Activated CD8-positive, alpha-beta memory T cell treated with anti-CD3 and anti-CD28 coated beads, Interleukin-2, amount 50 U/mL, for 4 hours (primary cell): ENCODE results near the gene HSD17B10.
"Not testable (repeated sequence)": the region's sequence is repeated elsewhere in the genome, so short reads cannot be mapped to it uniquely, and the experiment has no call there.

Experiments used
- DNase-seq: peaks from one replicate; pipeline ENCODE4 v3.0.0-alpha.2; 2020

The HSD17B10 gene

DNA sequence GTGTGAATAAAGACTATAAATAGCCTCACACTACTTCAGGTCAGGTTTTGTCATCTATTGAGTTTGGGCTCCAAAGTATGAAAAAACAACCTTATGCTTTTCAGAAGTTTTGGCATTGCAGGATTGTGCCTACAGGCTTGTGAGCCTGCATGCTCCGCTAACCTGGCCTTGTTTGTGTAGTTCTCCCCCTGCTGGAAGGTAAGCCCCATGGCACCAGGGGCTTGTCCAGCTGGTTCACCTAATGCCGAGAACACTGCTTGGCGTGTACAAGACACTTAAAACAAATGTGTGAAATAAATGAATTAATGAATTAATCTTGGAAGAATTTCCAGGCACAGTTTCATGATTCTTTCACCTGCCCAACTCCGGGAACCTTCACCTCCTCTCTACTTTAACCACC is 1.8 kb upstream of the HSD17B10 start:
- DNase-seq = peak; percentile 63

DNA sequence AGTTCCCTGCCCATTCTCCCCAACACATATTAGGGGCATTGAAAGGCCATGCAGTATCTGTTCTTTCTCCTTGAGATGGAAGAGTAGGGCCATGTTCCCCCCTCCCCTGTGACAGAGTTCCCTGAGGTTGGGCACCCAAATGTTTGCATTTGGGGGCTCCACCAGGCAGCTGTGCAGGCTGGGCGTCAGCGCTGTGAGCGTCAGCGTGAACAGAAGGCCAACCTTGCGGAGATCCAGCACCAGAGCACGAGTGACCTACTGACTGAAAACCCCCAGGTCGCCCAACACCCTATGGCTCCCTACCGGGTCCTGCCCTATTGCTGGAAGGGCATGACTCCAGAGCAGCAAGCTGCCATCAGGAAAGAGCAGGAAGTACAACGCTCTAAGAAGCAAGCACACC is 3.9 kb downstream of the HSD17B10 start:
- no peak for DNase-seq

DNA sequence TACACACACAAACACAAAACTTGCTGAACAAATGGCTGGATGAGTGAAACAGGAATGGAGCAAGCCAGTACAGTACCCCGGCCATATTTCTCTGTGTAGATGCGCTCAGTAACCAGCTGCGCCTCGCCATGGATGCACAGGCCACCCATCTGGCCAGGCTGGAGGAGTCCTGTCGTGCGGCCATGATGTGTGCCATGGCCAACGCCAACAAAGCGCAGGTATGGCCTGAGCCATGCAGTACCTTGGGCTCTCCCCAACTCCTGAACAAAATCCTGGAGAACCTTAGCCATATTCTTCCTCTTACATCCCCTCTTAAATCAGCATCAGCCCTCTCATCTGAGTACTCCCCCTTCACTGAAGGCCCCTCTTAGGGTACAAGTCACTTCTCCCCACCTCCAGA is 4.4 kb downstream of the HSD17B10 start:
- DNase-seq = no peak

DNA sequence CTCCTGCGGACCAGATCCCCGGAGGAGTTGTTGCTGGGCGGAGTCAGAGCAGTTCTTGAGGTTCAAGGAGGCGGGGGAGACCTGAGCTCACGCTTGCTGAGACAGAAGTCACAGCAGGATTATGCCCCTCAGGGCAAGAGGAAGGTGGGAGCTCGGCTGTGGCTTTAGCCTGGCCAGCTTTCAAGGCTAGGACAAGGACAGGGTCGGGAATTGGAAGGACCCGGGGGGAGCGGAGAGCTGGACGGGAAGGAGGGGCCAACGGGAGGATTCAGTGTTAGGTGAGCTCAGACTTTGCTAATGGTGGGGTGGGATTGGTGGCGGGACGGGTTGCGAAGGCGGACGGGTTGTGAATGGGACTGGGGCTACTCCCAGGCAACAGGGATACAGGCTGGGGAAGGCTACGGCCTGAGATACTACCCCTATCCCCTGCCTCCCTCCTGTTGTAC is 11.3 kb downstream of the HSD17B10 start, which contains the start of gene RIBC1:
Gene RIBC1 (plus strand): TSS at position 13 of the 446 bp plus-strand sequence. CDS start 3,404 bp downstream, outside the sequence.
- DNase-seq = no peak

DNA sequence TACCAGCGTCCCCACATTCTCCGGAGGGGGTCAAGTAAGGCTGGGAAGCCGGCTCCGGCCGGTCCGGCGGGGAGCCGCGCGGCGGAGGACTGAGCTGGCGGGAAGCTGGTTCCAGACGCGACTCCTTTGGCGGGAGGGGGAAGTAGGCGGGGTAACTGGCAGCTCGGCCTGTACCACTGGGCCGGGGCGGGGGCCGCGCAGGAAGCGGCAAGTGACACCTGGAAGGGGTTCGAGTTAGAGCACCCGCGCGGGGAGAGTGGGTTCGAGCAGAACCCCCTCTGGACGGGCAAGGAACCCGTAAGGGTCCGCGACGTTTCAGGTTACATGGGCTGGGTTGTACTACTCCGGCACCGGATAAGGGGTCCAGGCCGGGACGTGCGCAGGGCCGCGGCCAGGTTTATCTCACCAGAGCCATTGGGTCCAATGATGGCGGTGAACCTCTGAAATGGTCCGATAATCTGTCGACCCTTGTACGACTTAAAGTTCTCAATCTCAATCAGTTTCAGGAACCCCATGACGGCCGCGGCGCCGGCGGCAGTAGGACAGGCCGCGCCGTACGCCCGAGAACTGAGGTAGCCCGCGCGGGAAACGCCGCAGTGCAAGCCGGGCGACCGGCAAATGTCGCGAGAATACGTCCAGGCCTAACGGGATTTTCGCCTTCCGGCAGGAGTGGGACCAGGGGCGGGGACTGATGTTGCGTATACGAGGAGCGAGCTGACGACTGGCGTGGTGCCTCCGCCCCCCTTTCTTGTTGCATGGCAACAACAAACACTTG is 11.9 kb downstream of the HSD17B10 start, which contains the start of gene SMC1A:
Gene SMC1A (minus strand): TSS at position 569 of the 775 bp plus-strand sequence. CDS start 54 bp downstream, at position 515.
- peak; percentile 98 for DNase-seq

DNA sequence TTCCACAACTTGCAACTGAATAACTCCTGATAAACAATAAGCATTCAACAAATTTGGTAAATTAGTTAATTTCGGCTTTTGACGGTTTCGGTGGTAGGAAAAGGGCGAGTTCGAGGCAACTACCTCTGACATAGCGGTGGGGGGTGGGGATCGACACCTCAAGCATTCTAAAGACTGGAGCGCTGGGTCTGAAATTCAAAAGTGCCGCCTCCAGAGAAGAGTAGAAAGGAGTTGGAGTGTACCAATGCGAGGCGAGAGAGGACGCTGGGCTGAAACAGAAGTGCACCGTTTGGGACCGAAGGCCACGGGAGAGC is 12.4 kb downstream of the HSD17B10 start:
- DNase-seq = no peak

DNA sequence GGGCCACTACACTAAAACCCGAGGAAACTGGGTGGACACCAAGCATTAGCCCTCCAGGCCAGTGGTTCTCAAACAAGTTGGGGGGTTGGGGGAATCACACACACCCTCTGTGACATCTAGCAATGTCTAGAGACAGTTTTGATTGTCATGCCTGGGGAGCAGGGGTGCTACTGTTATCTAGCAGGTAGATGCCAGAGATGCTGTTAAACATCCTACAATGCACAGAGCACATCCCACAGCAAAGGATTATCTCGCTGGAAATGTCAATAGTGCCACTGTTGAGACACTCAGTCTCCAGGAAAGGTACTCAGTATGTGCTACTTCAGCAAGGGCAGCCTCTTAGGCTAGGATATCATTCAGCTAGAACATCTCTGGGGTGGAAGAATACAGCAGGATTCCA is 13.0 kb downstream of the HSD17B10 start:
- no peak for DNase-seq

DNA sequence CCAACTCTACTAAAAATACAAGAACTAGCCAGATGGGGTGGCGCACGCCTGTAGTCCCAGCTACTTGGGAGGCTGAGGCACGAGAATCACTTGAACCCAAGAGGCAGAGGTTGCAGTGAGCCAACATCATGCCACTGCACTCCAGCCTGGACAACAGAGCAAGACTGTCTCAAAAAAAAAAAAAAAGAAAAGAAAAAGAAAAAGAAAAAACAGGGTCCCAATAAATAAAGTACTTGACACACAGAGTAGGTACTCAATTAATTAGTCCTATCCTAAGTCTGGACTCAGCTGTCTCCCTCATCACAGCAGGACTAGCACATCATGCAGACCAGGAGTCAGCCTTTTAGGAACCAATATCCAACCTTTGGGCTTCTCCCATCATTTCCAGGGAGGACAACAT is 13.8 kb downstream of the HSD17B10 start:
- DNase-seq = not testable (repeated sequence)

DNA sequence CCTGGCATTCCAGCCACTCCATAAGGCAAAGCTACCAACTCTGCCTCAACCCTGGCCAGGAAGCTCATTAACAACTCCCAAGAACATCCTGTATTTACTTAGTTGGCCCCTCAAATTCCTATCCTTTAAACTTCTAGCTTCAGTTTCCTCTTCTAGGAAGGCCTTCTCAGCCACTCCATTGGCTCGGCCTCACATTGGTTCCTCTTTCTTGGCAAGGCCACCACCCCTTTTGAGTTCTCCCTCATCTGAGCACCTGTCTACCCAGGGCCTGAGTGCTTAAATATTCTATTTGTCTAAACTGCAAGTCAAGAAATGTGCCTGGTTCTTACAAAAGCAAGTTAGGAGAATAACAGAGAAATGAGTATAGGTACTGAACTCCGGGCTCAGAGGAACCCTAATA is 21.7 kb downstream of the HSD17B10 start:
- DNase-seq = no peak

DNA sequence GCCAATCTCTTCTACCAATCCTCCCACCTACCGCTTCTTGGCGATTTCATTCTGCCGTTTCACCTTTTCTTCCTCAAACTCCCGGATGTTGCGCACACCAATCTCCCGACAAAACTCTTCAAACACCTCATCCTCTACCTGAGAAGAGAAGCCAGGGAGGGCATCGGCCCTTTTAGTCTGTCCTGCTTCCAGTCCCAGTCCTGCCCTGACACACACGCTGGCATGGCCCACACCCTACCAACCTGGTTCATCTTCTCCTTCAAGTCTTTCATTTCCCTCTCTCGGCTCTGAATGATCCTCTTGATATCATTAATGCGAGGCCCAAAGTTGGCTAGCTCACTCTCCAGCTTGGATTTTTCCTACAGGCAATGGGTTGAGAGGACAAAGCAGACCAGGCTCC is 30.6 kb downstream of the HSD17B10 start:
- DNase-seq = no peak

DNA sequence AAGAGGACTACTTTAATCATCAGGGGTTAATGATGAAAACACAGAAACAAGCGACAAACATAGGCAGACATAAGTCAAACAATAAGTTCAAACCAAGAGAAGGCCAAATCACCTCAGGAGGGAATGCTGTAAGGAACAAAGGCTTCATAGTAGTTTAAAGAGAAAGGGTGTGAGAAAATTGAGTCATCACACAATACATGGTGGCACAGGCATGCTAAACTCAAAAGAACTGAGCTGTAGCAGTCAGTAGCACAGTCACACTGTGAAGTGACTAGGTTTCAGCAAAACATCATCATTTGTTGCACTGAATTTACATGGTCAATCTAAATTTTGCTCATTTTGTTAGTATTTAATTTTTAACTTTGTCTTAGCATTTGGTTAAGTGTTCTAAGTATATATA is 36.0 kb downstream of the HSD17B10 start:
- DNase-seq = no peak

DNA sequence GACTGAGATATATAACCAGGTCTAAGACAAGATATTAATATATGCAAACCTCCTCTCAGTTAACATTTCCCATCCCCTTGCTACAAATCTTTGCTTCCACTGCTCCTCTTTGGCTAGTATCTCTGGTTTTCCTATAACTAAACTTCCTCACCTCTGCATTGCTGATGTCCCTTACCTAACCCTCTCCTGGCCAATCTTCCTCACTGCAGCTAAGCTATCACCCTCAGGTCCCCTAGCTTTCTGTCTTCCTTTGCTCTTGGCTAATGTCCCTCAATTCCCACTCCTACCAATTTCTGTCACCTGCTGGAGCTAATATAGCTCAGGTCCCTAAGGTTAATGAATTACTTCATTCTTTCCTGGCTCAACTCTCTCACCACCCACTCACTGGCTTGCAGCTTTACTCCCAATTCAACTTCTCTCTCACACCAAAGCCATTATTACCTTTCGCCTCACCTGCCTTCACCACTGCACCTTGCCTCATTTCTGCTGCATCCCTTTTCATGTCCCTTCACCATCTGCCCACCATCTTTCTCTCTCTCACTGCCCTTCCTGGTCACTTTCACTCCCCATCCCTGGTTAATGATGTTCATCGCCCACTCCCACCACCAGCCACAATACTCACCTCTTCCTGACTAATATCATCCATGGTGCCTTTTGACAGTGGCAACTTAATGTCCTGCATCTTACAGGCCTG is 38.4 kb downstream of the HSD17B10 start:
- DNase-seq = no peak

DNA sequence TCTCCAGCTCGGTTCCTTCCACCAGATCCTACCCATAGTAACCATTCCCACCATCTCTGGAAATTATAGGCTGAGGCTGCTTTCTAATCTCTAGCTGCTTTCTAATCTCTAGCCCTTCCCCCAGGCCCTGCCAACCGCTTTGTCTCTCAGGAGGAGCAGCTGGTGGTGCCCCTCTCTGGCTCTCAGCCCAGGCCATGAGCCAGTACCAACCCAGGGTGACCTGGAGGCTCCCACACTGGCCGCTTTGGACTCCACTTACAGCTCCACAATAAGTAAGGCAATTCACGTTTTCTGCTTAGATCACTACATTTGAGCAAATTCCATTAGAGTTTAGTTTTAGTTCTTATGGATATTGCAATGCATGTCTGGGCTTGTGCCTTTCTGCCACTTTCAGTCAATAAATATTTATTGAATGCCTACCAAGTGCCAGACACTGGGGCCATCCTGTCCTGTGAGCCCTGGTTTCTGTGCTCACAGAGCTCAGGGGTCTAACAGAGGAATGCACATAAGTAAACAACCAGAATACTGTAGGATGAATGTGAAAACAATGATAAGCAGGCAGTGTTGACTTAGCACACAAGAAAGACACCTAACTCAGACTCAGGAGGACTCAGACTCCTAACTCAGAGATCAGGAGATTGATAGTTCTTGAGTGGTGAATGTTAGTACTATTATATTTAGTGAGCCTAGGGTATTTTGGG is 50.6 kb downstream of the HSD17B10 start:
- no peak for DNase-seq
